HG03521 (cell line): ENCODE data around the gene AK5.
"Not testable (repeated sequence)": the region's sequence is repeated elsewhere in the genome, so short reads cannot be mapped to it uniquely, and the experiment has no call there.

Source experiments
- ATAC-seq: cut with Tn5 transposase; IDR thresholded peaks from one replicate; pipeline ENCODE4 v1.9.1; 2021; ENCODE audit warnings: mild to moderate bottlenecking, moderate library complexity; ENCODE audit not compliant: unreplicated experiment

The AK5 gene

GRCh38 chr1:77489910-77490309 is 208.1 kb downstream of the AK5 start:
- no peak for ATAC-seq

GRCh38 chr1:77494026-77494425 is 212.2 kb downstream of the AK5 start:
- no peak for ATAC-seq

GRCh38 chr1:77498918-77499317 is 217.1 kb downstream of the AK5 start:
- no peak for ATAC-seq

GRCh38 chr1:77499466-77499865 is 217.6 kb downstream of the AK5 start:
- no peak for ATAC-seq

GRCh38 chr1:77504986-77505385 is 223.2 kb downstream of the AK5 start:
- ATAC-seq, result no peak

- ATAC-seq, result no peak
Observed at GRCh38 chr1:77506771-77507170, 225.0 kb downstream of the AK5 start.

- no peak for ATAC-seq
Observed at GRCh38 chr1:77509051-77509492, 227.3 kb downstream of the AK5 start.

GRCh38 chr1:77509898-77510297 is 228.1 kb downstream of the AK5 start:
- no peak for ATAC-seq

- no peak for ATAC-seq
Observed at GRCh38 chr1:77511440-77511840, 229.6 kb downstream of the AK5 start.

GRCh38 chr1:77512650-77513049 is 230.8 kb downstream of the AK5 start:
- not testable (repeated sequence) for ATAC-seq

- no peak for ATAC-seq
Observed at GRCh38 chr1:77513839-77514763, 232.3 kb downstream of the AK5 start.

GRCh38 chr1:77514921-77515776 is 233.3 kb downstream of the AK5 start:
- ATAC-seq, result no peak

GRCh38 chr1:77516106-77516505 is 234.3 kb downstream of the AK5 start:
- ATAC-seq, result no peak

- ATAC-seq, result no peak
Observed at GRCh38 chr1:77524038-77524437, 242.2 kb downstream of the AK5 start.

GRCh38 chr1:77531149-77531548 is 249.3 kb downstream of the AK5 start:
- not testable (repeated sequence) for ATAC-seq

GRCh38 chr1:77531596-77532280 is 249.9 kb downstream of the AK5 start:
- not testable (repeated sequence) for ATAC-seq

GRCh38 chr1:77532641-77533040 is 250.8 kb downstream of the AK5 start:
- no peak for ATAC-seq

- no peak for ATAC-seq
Observed at GRCh38 chr1:77533660-77534305, 252.0 kb downstream of the AK5 start.

- no peak for ATAC-seq
Observed at GRCh38 chr1:77534456-77534855, 252.6 kb downstream of the AK5 start.

- ATAC-seq, result no peak
Observed at GRCh38 chr1:77536813-77537212, 255.0 kb downstream of the AK5 start.
